Stimulated activated naive CD8-positive, alpha-beta T cell treated with anti-CD3 and anti-CD28 coated beads, Interleukin-15, amount 100 ng/mL, for 72 hours (primary cell): ENCODE measurements around the gene PLTP.
"Not testable (repeated sequence)": the region's sequence is repeated elsewhere in the genome, so short reads cannot be mapped to it uniquely, and the experiment has no call there.

Experiments used
- ATAC-seq: fragments of 150-1000 bp; cut with Tn5 transposase; 2 replicates; pipeline ENCODE4 v1.10.0; 2021; ENCODE audit warnings: mild to moderate bottlenecking, moderate library complexity
- DNase-seq, 2 donors: peaks; one replicate each; pipeline ENCODE4 v3.0.0; 2021 to 2022
- H3K27ac Mint-ChIP-seq, 2 donors: one replicate each; pipeline ENCODE4 v1.8.0; 2022; ENCODE audit warnings: mild to moderate bottlenecking in 2 of 2, mixed read lengths in 2 of 2, moderate library complexity in 2 of 2
- H3K27me3 Mint-ChIP-seq: one replicate; pipeline ENCODE4 v1.8.0; 2022; ENCODE audit warnings: mixed read lengths
- H3K4me1 Mint-ChIP-seq: one replicate; pipeline ENCODE4 v1.8.0; 2022; ENCODE audit warnings: mild to moderate bottlenecking, mixed read lengths
- H3K4me3 Mint-ChIP-seq, 2 donors: one replicate each; pipeline ENCODE4 v1.8.0; 2022; ENCODE audit warnings: mild to moderate bottlenecking in 2 of 2, mixed read lengths in 2 of 2, moderate library complexity in 1 of 2
- H3K9me3 Mint-ChIP-seq, 2 donors: one replicate each; pipeline ENCODE4 v1.8.0; 2022; ENCODE audit warnings: mixed read lengths in 2 of 2

PLTP gene, protein sequence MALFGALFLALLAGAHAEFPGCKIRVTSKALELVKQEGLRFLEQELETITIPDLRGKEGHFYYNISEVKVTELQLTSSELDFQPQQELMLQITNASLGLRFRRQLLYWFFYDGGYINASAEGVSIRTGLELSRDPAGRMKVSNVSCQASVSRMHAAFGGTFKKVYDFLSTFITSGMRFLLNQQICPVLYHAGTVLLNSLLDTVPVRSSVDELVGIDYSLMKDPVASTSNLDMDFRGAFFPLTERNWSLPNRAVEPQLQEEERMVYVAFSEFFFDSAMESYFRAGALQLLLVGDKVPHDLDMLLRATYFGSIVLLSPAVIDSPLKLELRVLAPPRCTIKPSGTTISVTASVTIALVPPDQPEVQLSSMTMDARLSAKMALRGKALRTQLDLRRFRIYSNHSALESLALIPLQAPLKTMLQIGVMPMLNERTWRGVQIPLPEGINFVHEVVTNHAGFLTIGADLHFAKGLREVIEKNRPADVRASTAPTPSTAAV

DNA sequence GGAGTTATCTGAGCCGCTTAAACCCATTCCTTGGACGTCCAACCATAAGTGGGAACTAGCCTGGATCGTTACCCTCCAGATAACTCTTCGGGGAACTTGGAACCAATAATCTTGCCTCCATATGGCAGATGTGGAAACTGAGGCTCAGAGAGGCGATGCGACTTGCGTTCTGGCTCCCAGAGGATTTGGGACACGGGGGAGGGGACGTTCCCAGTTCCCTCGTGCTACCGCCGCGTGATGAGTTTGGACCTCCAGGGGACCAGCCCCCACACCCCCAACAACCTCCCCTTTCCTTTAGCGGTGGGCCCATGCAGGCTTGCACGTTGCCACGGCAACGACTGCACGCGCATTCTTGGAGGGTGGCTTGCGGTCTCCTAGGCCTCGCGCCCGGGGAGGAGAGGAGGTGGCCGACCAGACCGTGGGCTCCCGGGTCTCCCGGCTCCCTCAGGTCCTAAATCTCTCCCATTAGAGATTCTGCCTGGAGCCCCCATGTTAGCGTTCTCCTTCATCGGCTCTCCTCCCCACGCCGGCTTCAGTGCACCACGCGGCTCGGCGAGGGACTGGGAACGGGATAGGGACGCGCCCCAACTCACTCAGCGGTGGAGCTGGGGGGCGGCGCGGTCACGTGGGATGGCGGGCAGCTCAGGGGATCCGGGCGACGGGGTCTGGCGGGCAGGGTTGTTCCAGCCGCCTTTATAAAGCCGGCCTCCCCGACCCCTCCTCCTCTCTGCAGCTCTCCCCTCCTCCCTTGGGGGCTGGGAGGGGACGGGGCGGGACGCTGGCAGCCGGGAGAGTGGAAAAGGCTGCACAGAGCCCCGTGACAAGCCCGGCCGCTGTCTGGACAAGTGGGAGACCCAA is at the start of gene PLTP:
TSS of gene PLTP (minus strand) at position 670 of the 858 bp plus-strand sequence. CDS start 703 bp downstream, outside the sequence.
- Mint-ChIP-seq H3K9me3 (no peaks in the 10 kb centered on the region), H3K27me3 (peaks cover 24% of the 10 kb centered on the region), H3K27ac (peak within 1 kb of the TSS; percentile 7 to 70), H3K4me1 (peaks cover 34% of the 10 kb centered on the region), H3K4me3 (peak within 1 kb of the TSS; percentile 79 to 89)
- DNase-seq (peak; percentile 25 to 47), ATAC-seq (peak; percentile 28)

- no peaks in the 10 kb centered on the region for H3K27me3 Mint-ChIP-seq
- no peak for DNase-seq
- H3K4me1 Mint-ChIP-seq = no peaks in the 10 kb centered on the region
- ATAC-seq = no peak
- peak overlapping the region; percentile 84 to 92 for H3K27ac Mint-ChIP-seq
- no peak overlapping the region for H3K4me3 Mint-ChIP-seq
- no peaks in the 10 kb centered on the region for H3K9me3 Mint-ChIP-seq
These were observed 48.1 kb upstream of the PLTP start for GRCh38 chr20:45959956-45960630.

- no peak for DNase-seq
- H3K27me3 Mint-ChIP-seq = no peaks in the 10 kb centered on the region
- no peaks in the 10 kb centered on the region for H3K9me3 Mint-ChIP-seq
- H3K27ac Mint-ChIP-seq = peak overlapping the region in 1 of 2 donors; percentile 80
- no peaks in the 10 kb centered on the region for H3K4me1 Mint-ChIP-seq
- no peak for ATAC-seq
- H3K4me3 Mint-ChIP-seq = no peak overlapping the region
These were observed 47.2 kb upstream of the PLTP start for GRCh38 chr20:45959126-45959525.

DNA sequence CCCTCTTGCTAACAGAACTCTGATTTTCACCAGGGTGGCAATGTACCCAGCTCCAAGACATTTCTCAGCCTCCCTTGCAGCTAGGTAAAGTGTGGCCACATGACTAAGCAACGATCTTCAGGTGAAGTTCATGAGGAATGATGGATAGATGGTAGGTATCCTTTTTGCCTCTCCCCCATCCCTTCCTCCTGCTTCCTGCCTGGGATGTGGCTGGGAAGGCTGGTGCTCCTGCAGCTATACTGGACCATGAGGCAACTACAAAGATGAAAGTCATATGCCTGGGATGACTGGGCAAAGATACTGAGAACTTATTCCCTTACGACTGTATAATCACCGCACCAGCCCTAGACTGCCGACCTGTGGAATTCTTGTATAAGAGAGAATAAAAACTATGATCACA is 46.6 kb upstream of the PLTP start:
- peak overlapping the region; percentile 65 to 67 for H3K27ac Mint-ChIP-seq
- no peaks in the 10 kb centered on the region for H3K9me3 Mint-ChIP-seq
- ATAC-seq (no peak), DNase-seq (no peak)
- H3K4me3 Mint-ChIP-seq = no peak overlapping the region
- no peaks in the 10 kb centered on the region for H3K4me1 Mint-ChIP-seq
- H3K27me3 Mint-ChIP-seq = no peaks in the 10 kb centered on the region

- H3K4me3 Mint-ChIP-seq = no peak overlapping the region
- no peaks in the 10 kb centered on the region for H3K9me3 Mint-ChIP-seq
- H3K4me1 Mint-ChIP-seq = no peaks in the 10 kb centered on the region
- peak overlapping the region in 1 of 2 donors; percentile 56 for H3K27ac Mint-ChIP-seq
- no peak for DNase-seq
- peak; percentile 8 for ATAC-seq
- H3K27me3 Mint-ChIP-seq = no peaks in the 10 kb centered on the region
These were observed 45.3 kb upstream of the PLTP start for GRCh38 chr20:45957021-45957941.

- not testable (repeated sequence) for DNase-seq, H3K9me3 Mint-ChIP-seq, ATAC-seq, H3K4me1 Mint-ChIP-seq, H3K27me3 Mint-ChIP-seq, H3K4me3 Mint-ChIP-seq
- peak overlapping the region in 1 of 2 donors; percentile 93 for H3K27ac Mint-ChIP-seq
These were observed 44.4 kb upstream of the PLTP start for GRCh38 chr20:45956326-45956725.

- no peak for ATAC-seq
These were observed 41.7 kb upstream of the PLTP start for GRCh38 chr20:45953672-45954071.

GRCh38 chr20:45952861-45953260 is 40.9 kb upstream of the PLTP start:
- Mint-ChIP-seq H3K9me3 (no peaks in the 10 kb centered on the region), H3K4me1 (peaks cover 4% of the 10 kb centered on the region), H3K27me3 (no peaks in the 10 kb centered on the region), H3K27ac (peak overlapping the region in 1 of 2 donors; percentile 27), H3K4me3 (no peak overlapping the region)
- ATAC-seq (no peak), DNase-seq (no peak)

More at GRCh38 chr20:45953672-45954071, 41.7 kb upstream of the PLTP start:
- peak overlapping the region in 1 of 2 donors; percentile 72 for H3K27ac Mint-ChIP-seq
- no peaks in the 10 kb centered on the region for H3K9me3 Mint-ChIP-seq
- no peak overlapping the region for H3K4me3 Mint-ChIP-seq
- H3K27me3 Mint-ChIP-seq = no peaks in the 10 kb centered on the region
- no peak for DNase-seq
- peaks cover 4% of the 10 kb centered on the region for H3K4me1 Mint-ChIP-seq

DNA sequence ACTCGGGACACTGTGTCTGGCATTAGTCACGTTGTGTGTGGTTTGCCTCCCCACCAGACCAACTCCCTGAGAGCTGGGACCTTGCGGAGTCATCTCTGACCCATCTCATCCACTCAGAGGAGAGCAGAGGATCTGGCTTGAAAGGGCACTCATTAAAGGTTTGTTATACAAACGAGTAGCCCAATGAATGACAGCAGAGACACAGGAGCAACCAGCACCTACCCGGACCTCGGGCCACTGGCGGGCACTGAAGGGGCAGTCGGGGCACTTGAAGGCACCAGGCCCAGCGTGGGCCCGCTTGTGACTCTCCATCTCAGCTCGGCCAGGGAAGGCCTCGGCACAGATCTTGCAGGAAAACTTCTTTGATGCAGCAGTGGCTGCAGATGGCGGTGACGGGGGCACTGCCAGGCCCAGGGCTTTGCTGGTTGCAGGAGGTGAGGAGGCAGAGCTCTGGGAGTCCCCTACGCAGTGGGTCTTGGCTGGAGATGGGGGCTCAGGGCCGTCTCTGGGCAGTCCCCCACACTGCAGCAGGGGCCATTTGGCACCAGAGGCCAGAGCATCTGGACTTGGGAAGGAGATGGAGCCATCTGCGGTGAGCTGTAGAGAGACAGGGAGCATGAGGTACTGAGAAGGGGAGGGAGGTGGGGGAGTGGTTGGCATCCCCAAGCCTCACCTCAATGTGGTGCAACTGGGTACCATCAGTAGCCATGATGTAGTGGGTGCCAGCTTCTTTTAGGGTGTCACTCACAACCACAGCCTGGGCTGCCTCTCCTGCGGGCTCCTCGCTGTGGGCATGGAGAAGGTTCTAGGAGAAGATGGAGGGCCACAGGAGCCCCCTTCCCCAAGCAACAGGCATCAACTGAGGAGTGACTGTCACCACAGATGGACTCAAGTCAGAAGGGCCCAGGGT is 40.2 kb upstream of the PLTP start:
- Mint-ChIP-seq H3K27me3 (no peaks in the 10 kb centered on the region), H3K4me3 (no peak overlapping the region), H3K4me1 (peaks cover 4% of the 10 kb centered on the region), H3K27ac (peak overlapping the region; percentile 40 to 96), H3K9me3 (no peaks in the 10 kb centered on the region)
- ATAC-seq (no peak), DNase-seq (no peak)

- Mint-ChIP-seq H3K4me3 (no peak overlapping the region), H3K27me3 (no peaks in the 10 kb centered on the region), H3K27ac (no peak overlapping the region), H3K9me3 (no peaks in the 10 kb centered on the region), H3K4me1 (peaks cover 14% of the 10 kb centered on the region)
- DNase-seq (no peak), ATAC-seq (no peak)
These were observed 38.3 kb upstream of the PLTP start for GRCh38 chr20:45950330-45950646.

DNA sequence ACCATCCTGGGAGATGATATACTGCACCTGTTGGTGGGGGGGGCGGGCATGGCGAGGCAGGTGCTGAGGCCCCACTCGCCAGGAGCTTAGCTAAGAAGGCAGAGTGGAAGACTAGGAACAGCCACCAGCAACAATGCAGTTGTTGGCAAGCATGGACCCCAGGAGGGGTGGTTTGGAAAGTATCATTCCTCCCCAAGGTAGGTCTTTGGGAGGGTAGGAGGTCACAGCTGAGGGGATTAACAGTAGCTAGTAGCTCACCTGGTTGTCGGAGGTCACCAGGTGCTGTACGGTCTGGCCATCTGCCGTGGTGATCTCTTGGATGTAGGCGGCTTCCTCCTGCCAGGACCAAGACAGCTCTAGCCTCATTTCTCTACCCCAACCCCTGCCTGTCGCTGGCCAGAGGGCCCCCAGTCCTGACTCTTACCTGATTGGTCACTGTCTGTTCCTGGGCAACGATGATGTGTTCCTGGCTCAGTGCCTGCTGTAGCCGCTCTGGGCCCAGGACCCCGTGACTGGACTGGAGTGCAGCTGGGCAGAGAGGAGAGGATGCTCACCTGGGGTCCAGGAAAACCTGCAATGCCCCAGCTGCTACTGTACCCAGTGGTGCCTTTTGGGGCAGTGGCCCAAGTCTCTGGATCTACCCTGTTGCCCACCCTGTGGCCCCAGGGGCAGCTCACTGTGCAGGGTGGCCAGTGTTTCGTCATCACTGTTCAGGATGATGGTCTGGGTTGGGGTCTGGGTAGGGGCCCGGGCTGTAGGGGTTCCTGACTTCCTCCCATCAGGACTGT is 37.8 kb upstream of the PLTP start:
- Mint-ChIP-seq H3K9me3 (no peaks in the 10 kb centered on the region), H3K27ac (peak overlapping the region in 1 of 2 donors; percentile 65), H3K27me3 (no peaks in the 10 kb centered on the region), H3K4me1 (peaks cover 14% of the 10 kb centered on the region), H3K4me3 (no peak overlapping the region)
- no peak for DNase-seq
- ATAC-seq = no peak

DNA sequence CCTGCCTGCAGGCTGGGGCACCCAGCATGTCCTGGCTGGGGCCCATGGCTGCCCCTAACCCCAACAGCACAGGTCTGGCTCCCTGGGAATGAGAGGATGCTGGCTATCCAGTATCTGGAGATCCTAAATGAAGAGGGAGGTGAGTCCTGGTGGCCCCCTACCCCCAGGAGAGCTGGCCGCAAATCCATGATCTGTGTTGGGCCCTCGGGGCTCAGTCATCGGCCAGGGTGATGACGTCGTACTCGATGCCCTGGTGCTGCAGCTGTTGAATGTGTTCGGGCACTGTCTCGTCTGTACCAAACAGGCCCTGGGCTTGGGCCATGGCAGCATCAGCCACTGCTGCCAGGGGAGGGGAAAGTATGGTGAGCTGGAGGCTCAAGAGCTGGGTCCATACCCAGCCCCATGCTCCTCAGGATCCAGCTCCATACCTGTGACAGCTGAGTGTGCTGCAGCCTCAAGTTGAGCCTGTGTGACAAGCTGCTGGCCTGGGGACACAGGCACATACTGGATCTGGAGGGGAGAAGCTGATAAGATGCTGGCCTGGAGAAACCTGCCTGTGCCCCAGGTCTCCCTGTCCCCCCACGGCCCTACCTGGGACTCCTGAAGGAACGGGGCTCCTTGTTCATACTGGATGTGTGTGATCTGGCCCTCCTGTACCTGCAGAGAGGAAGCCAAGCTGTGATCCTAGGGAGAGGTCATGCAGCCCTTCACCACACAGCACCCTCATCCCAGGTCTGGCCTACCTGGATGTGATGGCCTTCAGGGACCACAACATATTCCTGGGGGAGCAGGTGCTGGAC is 37.0 kb upstream of the PLTP start:
- peaks cover 18% of the 10 kb centered on the region for H3K4me1 Mint-ChIP-seq
- H3K27ac Mint-ChIP-seq = no peak overlapping the region
- no peak overlapping the region for H3K4me3 Mint-ChIP-seq
- DNase-seq (no peak), ATAC-seq (no peak)
- no peaks in the 10 kb centered on the region for H3K9me3 Mint-ChIP-seq
- H3K27me3 Mint-ChIP-seq = no peaks in the 10 kb centered on the region
